GM21528 (cell line): ENCODE measurements around the gene IL1R2.

Source experiments
- ATAC-seq: cut with Tn5 transposase; IDR thresholded peaks from one replicate; pipeline ENCODE4 v1.9.1; 2021; ENCODE audit warnings: mild to moderate bottlenecking, moderate library complexity; ENCODE audit not compliant: unreplicated experiment, low FRiP score

Gene IL1R2

GRCh38 chr2:102072741-102073140 lies 81.0 kb downstream of the IL1R2 start:
- no peak for ATAC-seq

GRCh38 chr2:102073168-102073724 lies 81.5 kb downstream of the IL1R2 start:
- no peak for ATAC-seq

- no peak for ATAC-seq
These were observed 82.5 kb downstream of the IL1R2 start for GRCh38 chr2:102074152-102074783.

- no peak for ATAC-seq
These were observed 83.7 kb downstream of the IL1R2 start for GRCh38 chr2:102075479-102075878.

GRCh38 chr2:102076512-102076911 lies 84.8 kb downstream of the IL1R2 start:
- no peak for ATAC-seq
